Globus pallidus (tissue), 1 donor: ENCODE measurements around the gene CCDC201.

ENCODE experiments used
- DNase-seq: peaks from one replicate; pipeline ENCODE4 v3.0.0-alpha.2; 2015; ENCODE audit warnings: low spot score

Gene CCDC201

DNA sequence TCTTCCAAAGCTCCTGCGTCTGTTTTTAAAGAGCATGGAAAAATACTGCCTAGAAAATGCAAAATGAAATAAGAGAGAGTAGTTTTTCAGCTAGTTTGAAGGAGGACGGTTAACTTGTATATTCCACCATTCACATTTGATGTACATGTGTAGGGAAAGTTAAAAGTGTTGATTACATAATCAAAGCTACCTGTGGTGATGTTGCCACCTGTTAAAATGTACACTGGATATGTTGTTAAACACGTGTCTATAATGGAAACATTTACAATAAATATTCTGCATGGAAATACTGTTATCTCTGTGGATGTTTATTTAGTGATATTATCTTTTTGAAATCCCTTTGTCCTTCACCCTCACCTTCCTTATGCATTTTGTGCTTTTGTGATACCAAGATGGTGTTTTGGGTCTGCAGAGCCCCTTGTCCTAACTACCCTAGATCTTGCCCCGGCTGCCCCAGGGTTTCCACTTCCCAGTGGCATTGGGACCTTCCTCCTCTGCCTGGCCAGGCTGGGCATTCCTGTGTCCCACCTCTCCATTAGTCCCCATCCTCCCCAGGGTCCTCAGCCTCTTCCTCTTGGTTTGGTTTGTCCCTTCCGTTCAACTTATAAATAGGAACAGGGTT, 20.6 kb upstream of the CCDC201 start:
- no peak for DNase-seq

GRCh38 chr7:45892407-45893035, 19.6 kb upstream of the CCDC201 start:
- no peak for DNase-seq

GRCh38 chr7:45891462-45892402, 18.9 kb upstream of the CCDC201 start:
- DNase-seq: no peak

DNA sequence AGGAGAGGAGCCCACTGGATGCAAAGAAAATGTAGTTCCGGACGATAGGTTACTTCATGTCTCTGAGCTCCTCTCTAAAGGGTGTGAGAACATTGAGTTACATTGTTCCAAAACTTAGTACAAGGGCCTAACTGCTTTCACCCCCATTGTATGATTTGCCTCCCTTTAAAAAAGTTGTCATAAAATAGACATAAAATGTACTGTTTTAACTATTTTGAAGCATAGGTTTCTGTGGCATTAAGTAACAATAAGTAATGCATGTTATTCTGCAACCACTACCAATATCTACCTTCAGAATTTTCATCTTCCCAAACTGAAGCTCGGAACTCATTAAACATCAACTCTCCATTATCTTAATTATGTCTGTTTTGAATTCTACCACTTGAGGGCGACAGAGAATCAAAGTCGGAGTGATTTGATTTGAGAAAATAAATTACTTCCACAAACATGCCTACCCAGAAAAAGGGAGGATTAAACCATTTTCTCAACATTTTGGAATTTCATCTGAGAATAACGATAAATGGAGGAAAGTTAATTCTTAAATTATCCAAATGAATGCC, 18.1 kb upstream of the CCDC201 start:
- DNase-seq: peak; percentile 24

- no peak for DNase-seq
These were observed 17.4 kb upstream of the CCDC201 start for GRCh38 chr7:45890125-45890901.

DNA sequence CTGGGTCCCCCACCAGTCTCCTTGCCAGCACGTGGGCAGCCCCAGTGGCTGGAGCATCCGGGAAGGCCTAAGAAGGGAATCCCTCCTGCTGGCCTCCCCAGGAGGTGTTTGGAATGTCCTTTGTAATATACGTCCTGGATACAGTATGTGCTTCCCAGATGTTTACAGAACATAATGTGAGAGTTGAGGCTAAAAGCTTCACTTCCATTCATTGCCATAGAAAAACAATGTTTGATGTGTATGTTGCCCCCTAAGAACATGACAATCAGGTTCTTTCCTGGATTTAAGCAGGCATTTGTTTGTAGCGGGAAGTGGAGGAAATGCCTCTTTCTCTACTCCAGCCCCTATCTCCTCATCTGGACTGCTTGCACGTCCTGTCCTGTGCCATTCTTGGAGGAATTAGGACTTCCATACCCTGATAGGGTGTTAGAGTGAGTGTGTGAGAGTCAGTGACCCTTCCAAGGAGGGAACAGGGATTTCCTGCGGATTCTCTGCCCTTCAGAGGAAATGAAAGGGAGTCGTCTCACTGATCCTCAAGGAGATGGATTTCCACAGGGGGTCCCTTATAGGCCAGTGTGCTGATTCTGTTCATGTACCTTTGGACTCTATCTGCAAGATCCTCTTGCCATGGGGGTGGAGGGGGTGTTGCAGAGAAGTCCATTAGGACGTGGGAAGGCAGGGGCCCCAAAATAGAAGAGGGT, 16.6 kb upstream of the CCDC201 start:
- DNase-seq: no peak

DNA sequence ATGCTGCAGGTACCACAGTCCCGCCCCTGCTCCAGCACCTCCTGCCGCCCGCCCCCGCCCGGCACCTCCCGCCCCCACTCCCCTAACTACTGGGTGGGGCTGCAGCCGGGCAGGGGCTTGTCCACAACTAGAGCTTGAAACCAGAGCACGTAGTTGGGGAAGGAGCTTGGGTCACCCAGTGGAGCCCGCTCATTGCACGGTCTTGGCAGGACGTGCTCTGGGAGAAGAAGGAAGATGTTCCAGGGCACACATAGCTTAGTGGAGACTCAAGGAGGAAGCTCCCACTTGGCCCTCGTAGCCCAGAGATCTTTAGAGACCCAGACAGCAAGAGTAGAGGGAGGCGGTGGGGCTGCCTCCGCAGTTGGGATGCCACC, 16.1 kb upstream of the CCDC201 start:
- no peak for DNase-seq

GRCh38 chr7:45888185-45888992, 15.5 kb upstream of the CCDC201 start, which contains the start of gene IGFBP1:
Gene IGFBP1 (plus strand): TSS chr7:45888488. CDS start chr7:45888653, 165 bp downstream.
- DNase-seq: no peak

- no peak for DNase-seq
These were observed 14.2 kb upstream of the CCDC201 start for GRCh38 chr7:45886931-45887667.

GRCh38 chr7:45885264-45885882, 12.5 kb upstream of the CCDC201 start:
- no peak for DNase-seq

- DNase-seq: no peak
These were observed 11.3 kb upstream of the CCDC201 start for GRCh38 chr7:45884136-45884535.

DNA sequence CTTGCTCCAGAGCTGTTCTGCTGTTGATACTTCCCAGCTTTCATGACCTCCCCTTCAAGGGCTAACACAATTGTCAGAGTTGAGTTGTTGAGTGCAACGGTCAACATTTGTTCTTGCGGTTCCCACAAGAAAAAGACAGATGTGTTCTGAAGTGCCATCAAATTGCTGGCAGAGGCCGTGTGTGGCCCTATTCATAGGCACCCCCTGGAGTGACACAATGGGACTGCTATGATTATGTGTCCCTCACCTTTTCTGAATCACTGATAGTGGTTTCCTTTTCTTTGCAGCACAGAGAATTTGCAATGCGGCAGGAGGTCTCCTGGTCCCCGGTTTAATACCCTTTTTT, 9.6 kb upstream of the CCDC201 start:
- no peak for DNase-seq

- DNase-seq: no peak
These were observed 9.0 kb upstream of the CCDC201 start for GRCh38 chr7:45881759-45882464.

DNA sequence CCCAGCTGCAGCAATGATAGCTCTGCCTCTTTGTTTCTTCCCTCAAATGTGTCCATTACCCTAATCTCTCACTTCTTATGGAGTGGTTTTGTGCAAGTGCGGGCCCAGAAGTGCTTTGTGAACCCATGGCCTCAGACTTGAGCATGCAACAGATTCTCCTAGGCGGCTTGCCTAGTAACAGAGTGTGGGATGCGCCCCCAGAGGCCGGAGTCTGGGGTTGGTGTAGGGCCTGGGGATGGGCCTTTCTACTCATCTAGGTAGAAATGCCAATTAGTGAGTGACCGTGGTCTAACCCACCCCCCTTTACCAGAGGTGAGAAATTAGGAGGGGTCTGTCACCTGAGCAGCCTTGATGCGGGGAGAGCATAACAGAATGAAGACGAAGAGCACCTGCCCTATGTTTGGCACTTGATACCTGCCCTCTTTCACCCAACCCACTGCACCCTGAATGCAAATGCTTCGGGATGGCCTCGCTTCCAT, 8.4 kb upstream of the CCDC201 start:
- DNase-seq: no peak

DNA sequence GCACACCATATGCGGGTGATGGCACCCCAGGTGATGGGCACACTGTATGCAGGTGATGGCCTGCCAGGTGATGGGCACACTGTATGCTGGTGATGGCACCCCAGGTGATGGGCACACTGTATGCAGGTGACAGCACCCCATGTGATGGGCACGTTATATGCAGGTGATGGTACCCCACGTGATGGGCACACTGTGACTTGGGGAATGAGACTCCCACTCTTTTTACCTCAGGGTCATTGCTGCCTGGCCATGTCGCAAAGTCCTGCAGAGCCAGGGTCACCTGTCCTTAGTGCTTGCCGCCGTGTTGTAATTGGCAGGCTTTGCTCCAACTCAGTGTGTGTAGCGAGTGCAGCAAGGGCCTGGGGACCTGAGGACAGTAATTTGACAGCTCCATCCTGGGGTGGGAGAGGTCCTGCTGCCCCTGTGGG, 7.6 kb upstream of the CCDC201 start:
- DNase-seq: no peak

- DNase-seq: no peak
These were observed 5.7 kb upstream of the CCDC201 start for GRCh38 chr7:45878457-45879144.

DNA sequence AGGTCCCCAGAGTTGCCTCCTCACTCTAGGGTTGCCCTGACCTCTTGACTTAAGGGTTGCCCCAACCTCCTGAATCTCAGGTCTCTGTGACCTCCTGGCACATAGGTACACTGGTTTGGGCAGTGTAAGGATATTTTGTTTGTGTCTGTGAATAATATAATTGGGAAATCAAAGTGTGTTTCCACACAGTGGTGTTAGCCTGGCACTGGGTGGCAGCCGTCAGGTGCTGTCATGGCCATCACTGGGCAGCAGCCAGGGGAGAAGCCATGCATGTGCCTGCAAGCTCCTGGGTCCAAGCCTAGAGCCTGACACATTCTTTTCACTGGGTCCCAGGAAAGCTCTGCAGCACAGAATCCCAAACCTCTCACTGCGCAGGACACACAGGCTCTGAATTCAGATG, 3.6 kb upstream of the CCDC201 start:
- DNase-seq: no peak
